ENCODE results near the gene NFU1. TPM values are rescaled to one million over a fixed set of nuclear protein-coding genes. Genes with fewer than 3 reads are reported as not detected.
A peak's percentile ranks its signal among the peaks of the same experiment; 100 is the strongest.

Gene NFU1
- total and polyA plus RNA-seq, 9 of the 15 experiments (the other 6 are each of a cell fraction or from before 2014, with no cell fraction given) = 33.3 to 61.8 (median 53.7) TPM

- TF ChIP-seq NKRF (IDR thresholded peaks at IDR 0.05; ENCODE audit: borderline replicate concordance) (0 out of 2 replicates have a peak, but pooled peaks have one; percentile 15), TBP (optimal IDR thresholded peaks at IDR 0.05; ENCODE audit: low read depth, low read length) (no peak), GABPB1 (CRISPR knock-in tag; IDR thresholded peaks at IDR 0.05) (no peak), SMAD1 (IDR thresholded peaks at IDR 0.05; ENCODE audit: low read depth, low read length, partially characterized antibody) (no peak), ZNF184 (CRISPR knock-in tag; IDR thresholded peaks at IDR 0.05) (no peak), HMG20B (CRISPR knock-in tag; IDR thresholded peaks at IDR 0.05) (no peak), ZNF584 (CRISPR knock-in tag; IDR thresholded peaks at IDR 0.05; ENCODE audit: low read depth) (no peak), HMG20A (CRISPR knock-in tag; conservative IDR thresholded peaks at IDR 0.05) (no peak), ZNF740 (CRISPR knock-in tag; IDR thresholded peaks at IDR 0.05) (no peak), ZNF740 (tag; IDR thresholded peaks at IDR 0.05) (no peak), DNMT1 (IDR thresholded peaks at IDR 0.05) (no peak), RBFOX2 (IDR thresholded peaks at IDR 0.05; ENCODE audit: low read depth, low read length) (no peak), ARID3A (IDR thresholded peaks at IDR 0.05; ENCODE audit: borderline replicate concordance, low read depth, low read length) (peak; percentile 94), NR4A1 (CRISPR knock-in tag; IDR thresholded peaks at IDR 0.05) (no peak), NR4A1 (tag; IDR thresholded peaks at IDR 0.05) (no peak), RAD21 (CRISPR knock-in tag; conservative IDR thresholded peaks at IDR 0.05 in 1 of 2, IDR thresholded peaks at IDR 0.05 in 1 of 2) (no peak), ZNF175 (CRISPR knock-in tag; IDR thresholded peaks at IDR 0.05; ENCODE audit: low read depth) (no peak), MITF (IDR thresholded peaks at IDR 0.05) (no peak), ZHX1 (conservative IDR thresholded peaks at IDR 0.05; ENCODE audit: low read length) (no peak)
These were observed 55.9 kb downstream of the NFU1 start (continued) for GRCh38 chr2:69381337-69381737.

Measured in K562 (cell line).